ENCODE results near the gene FRMPD4.
"Not testable (repeated sequence)": the region's sequence is repeated elsewhere in the genome, so short reads cannot be mapped to it uniquely, and the experiment has no call there.

Gene FRMPD4

GRCh38 chrX:12138361-12139313, at the start of gene FRMPD4:
Gene FRMPD4, plus strand, starts transcription at chrX:12138473. Its CDS starts 499 bp downstream, at chrX:12138972.
- DNase-seq (ENCODE audit: low read depth in 2 of 2): no peak

GRCh38 chrX:12089740-12090139, 48.5 kb upstream of the FRMPD4 start:
- no peak for DNase-seq (ENCODE audit: low read depth in 2 of 2)

- no peak for DNase-seq (ENCODE audit: low read depth in 2 of 2)
Observed at GRCh38 chrX:12113321-12113720, 25.0 kb upstream of the FRMPD4 start.

GRCh38 chrX:12115377-12115776, 22.9 kb upstream of the FRMPD4 start:
- DNase-seq (ENCODE audit: low read depth in 2 of 2): no peak

GRCh38 chrX:12118134-12118533, 20.1 kb upstream of the FRMPD4 start:
- DNase-seq (ENCODE audit: low read depth in 2 of 2): no peak

GRCh38 chrX:12128017-12128416, 10.3 kb upstream of the FRMPD4 start:
- no peak for DNase-seq (ENCODE audit: low read depth in 2 of 2)

- no peak for DNase-seq (ENCODE audit: low read depth in 2 of 2)
Observed at GRCh38 chrX:12137951-12138360, 317 bp upstream of the FRMPD4 start.

GRCh38 chrX:12139934-12140611, 1.8 kb downstream of the FRMPD4 start:
- no peak for DNase-seq (ENCODE audit: low read depth in 2 of 2)

GRCh38 chrX:12141511-12141910, 3.2 kb downstream of the FRMPD4 start:
- no peak for DNase-seq (ENCODE audit: low read depth in 2 of 2)

GRCh38 chrX:12142661-12143060, 4.4 kb downstream of the FRMPD4 start:
- DNase-seq (ENCODE audit: low read depth in 2 of 2): no peak

- DNase-seq (ENCODE audit: low read depth in 2 of 2): no peak
Observed at GRCh38 chrX:12145402-12145801, 7.1 kb downstream of the FRMPD4 start.

GRCh38 chrX:12149670-12150407, 11.6 kb downstream of the FRMPD4 start:
- no peak for DNase-seq (ENCODE audit: low read depth in 2 of 2)

- DNase-seq (ENCODE audit: low read depth in 2 of 2): no peak
Observed at GRCh38 chrX:12153317-12153716, 15.0 kb downstream of the FRMPD4 start.

GRCh38 chrX:12153741-12154140, 15.5 kb downstream of the FRMPD4 start:
- DNase-seq (ENCODE audit: low read depth in 2 of 2): no peak

GRCh38 chrX:12159799-12160198, 21.5 kb downstream of the FRMPD4 start:
- DNase-seq (ENCODE audit: low read depth in 2 of 2): no peak

GRCh38 chrX:12162420-12162819, 24.1 kb downstream of the FRMPD4 start:
- no peak for DNase-seq (ENCODE audit: low read depth in 2 of 2)

GRCh38 chrX:12164180-12164579, 25.9 kb downstream of the FRMPD4 start:
- DNase-seq (ENCODE audit: low read depth in 2 of 2): not testable (repeated sequence)

GRCh38 chrX:12170755-12171154, 32.5 kb downstream of the FRMPD4 start:
- no peak for DNase-seq (ENCODE audit: low read depth in 2 of 2)

- DNase-seq (ENCODE audit: low read depth in 2 of 2): no peak
Observed at GRCh38 chrX:12174358-12174757, 36.1 kb downstream of the FRMPD4 start.

- no peak for DNase-seq (ENCODE audit: low read depth in 2 of 2)
Observed at GRCh38 chrX:12197030-12197429, 58.8 kb downstream of the FRMPD4 start.

- no peak for DNase-seq (ENCODE audit: low read depth in 2 of 2)
Observed at GRCh38 chrX:12206413-12206812, 68.1 kb downstream of the FRMPD4 start.

- DNase-seq (ENCODE audit: low read depth in 2 of 2): no peak
Observed at GRCh38 chrX:12210196-12210815, 72.0 kb downstream of the FRMPD4 start.

All from stimulated activated CD4-positive, alpha-beta T cell treated with anti-CD3 and anti-CD28 coated beads, Interleukin-12 subunit alpha, Interleukin-12 subunit beta, amount 100 ng/mL, for 24 hours (primary cell).